ENCODE measurements around the gene AQP1. TPM values are rescaled to one million over a fixed set of nuclear protein-coding genes. Genes with fewer than 3 reads are reported as not detected.

AQP1 gene
- total RNA-seq, 1 experiment from 2014 or later: 0.15 TPM

DNA sequence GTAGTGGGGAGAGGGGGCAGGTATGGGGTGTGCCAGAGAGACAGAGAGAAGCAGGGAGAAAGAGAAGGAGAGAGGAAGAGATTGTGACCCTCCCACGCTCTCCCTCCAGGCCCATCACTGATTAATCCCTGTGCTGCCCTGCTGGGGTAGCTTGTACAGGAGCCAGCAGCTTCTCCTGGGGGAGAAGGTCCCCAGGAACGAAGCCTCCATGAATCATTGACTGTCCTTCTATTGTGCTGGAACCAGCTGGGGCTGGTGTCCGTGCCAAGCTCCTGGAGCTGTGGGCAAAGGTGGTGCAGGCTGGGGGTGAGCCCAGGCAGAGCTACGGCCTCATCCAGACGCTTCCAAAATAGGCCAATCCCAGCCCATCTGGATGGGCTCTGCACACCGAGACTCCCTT lies 20.9 kb downstream of the AQP1 start:
- Histone ChIP-seq H2AK5ac (ENCODE audit: insufficient read length, low read length) (no peak overlapping the region), H2BK15ac (ENCODE audit: low read depth, low read length) (no peak overlapping the region), H3K79me2 (ENCODE audit: insufficient read depth, low read length) (no peaks in the 10 kb centered on the region), H2BK12ac (ENCODE audit: insufficient read length, low read depth, low read length) (no peak overlapping the region), H2BK5ac (ENCODE audit: insufficient read length, low read length) (no peak overlapping the region), H3K4me1 (ENCODE audit: insufficient read depth, low read length) (no peaks in the 10 kb centered on the region), H4K20me1 (ENCODE audit: control insufficient read depth, insufficient read depth, insufficient read length) (no peaks in the 10 kb centered on the region), H3K27me3 (ENCODE audit: insufficient read depth, low read length) (no peaks in the 10 kb centered on the region; the same call in 1 of the 2 replicates), H3K9me3 (ENCODE audit: control insufficient read depth, low read depth, low read length) (no peaks in the 10 kb centered on the region), H2BK120ac (ENCODE audit: low read depth, low read length, poor library complexity, severe bottlenecking) (no peak overlapping the region), H3K27ac (ENCODE audit: insufficient read length, low read depth, low read length) (no peak overlapping the region), H3K56ac (ENCODE audit: insufficient read length, low read depth, low read length) (no peak overlapping the region), H2AFZ (ENCODE audit: low read length) (no peak overlapping the region), H3T11ph (ENCODE audit: low read length) (no peak overlapping the region), H3K14ac (ENCODE audit: insufficient read depth, low read length) (no peak overlapping the region), H3K79me1 (ENCODE audit: insufficient read depth, low read depth, low read length, poor library complexity, severe bottlenecking) (no peaks in the 10 kb centered on the region), H3K9ac (ENCODE audit: extremely low read depth, insufficient read length, low read length) (no peak overlapping the region), H4K5ac (ENCODE audit: insufficient read length, low read depth, low read length) (no peak overlapping the region), H4K91ac (ENCODE audit: insufficient read length, low read depth, low read length) (no peak overlapping the region), H3K23me2 (ENCODE audit: insufficient read length, low read depth, low read length, poor library complexity, severe bottlenecking) (no peaks in the 10 kb centered on the region), H3K4ac (ENCODE audit: low read depth, low read length) (no peak overlapping the region), H3K18ac (ENCODE audit: insufficient read length, low read depth, low read length) (no peak overlapping the region), H2BK20ac (ENCODE audit: low read depth, low read length, poor library complexity, severe bottlenecking) (no peak overlapping the region), H4K8ac (replicated peaks; ENCODE audit: insufficient read length, low read depth, low read length) (no peak overlapping the region), H3K23ac (ENCODE audit: insufficient read length, low read depth, low read length) (no peak overlapping the region), H3K4me2 (ENCODE audit: insufficient read depth, insufficient read length, low read length) (no peak overlapping the region)
- H3K27ac Mint-ChIP-seq: no peak overlapping the region
- no peak for DNase-seq
- WGBS (ENCODE audit: extremely low coverage, insufficient read length, low lambda C conversion rate): no CpG with 5 or more reads among the region's 6 CpGs
- peaks cover 6 to 17% of the 10 kb centered on the region in 2 experiments for H3K4me1 Mint-ChIP-seq
- no peak overlapping the region for H3K4me3 Mint-ChIP-seq
- peaks cover 89% of the 10 kb centered on the region for H3K27me3 Mint-ChIP-seq (ENCODE audit: low read depth)
- H3K9me3 Mint-ChIP-seq: no peaks in the 10 kb centered on the region
- TF ChIP-seq, protein P1, sequence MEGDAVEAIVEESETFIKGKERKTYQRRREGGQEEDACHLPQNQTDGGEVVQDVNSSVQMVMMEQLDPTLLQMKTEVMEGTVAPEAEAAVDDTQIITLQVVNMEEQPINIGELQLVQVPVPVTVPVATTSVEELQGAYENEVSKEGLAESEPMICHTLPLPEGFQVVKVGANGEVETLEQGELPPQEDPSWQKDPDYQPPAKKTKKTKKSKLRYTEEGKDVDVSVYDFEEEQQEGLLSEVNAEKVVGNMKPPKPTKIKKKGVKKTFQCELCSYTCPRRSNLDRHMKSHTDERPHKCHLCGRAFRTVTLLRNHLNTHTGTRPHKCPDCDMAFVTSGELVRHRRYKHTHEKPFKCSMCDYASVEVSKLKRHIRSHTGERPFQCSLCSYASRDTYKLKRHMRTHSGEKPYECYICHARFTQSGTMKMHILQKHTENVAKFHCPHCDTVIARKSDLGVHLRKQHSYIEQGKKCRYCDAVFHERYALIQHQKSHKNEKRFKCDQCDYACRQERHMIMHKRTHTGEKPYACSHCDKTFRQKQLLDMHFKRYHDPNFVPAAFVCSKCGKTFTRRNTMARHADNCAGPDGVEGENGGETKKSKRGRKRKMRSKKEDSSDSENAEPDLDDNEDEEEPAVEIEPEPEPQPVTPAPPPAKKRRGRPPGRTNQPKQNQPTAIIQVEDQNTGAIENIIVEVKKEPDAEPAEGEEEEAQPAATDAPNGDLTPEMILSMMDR (conservative IDR thresholded peaks at IDR 0.05): no peak
- no peaks in the 10 kb centered on the region for H3K36me3 Mint-ChIP-seq (ENCODE audit: insufficient read depth in 1 of 3, low read depth in 3 of 3)

Measured in H9 (cell line).